Aorta (tissue), 5 donors: ENCODE results near the gene AARS1. TPM values are rescaled to one million over a fixed set of nuclear protein-coding genes. Genes with fewer than 3 reads are reported as not detected.
A peak's percentile ranks its signal among the peaks of the same experiment; 100 is the strongest.
"Not testable (repeated sequence)": the region's sequence is repeated elsewhere in the genome, so short reads cannot be mapped to it uniquely, and the experiment has no call there.

Experiments
- ATAC-seq: fragments of 200-7000 bp; cut with Tn5 transposase; one replicate; pipeline ENCODE4 v1.9.1; 2022; ENCODE audit warnings: moderate library complexity; ENCODE audit not compliant: low FRiP score
- DNase-seq, 2 donors: peaks; one replicate each; pipeline ENCODE4 v3.0.0-alpha.2; 2020
- H3K27ac ChIP-seq, 2 donors: one replicate each; pipeline ENCODE4 v1.5.1; 2013; ENCODE audit warnings: low read length in 2 of 2, mild to moderate bottlenecking in 2 of 2, moderate library complexity in 2 of 2, control low read depth in 1 of 2, inconsistent platforms in 1 of 2, low read depth in 1 of 2
- H3K27me3 ChIP-seq, 2 donors: one replicate each; pipeline ENCODE4 v1.6.1; 2013; ENCODE audit warnings: control low read depth in 1 of 2, low read length in 1 of 2, mild to moderate bottlenecking in 1 of 2, moderate library complexity in 1 of 2; ENCODE audit not compliant: insufficient read depth in 2 of 2, control insufficient read depth in 1 of 2
- H3K36me3 ChIP-seq, 2 donors: one replicate each; pipeline ENCODE4 v1.6.1; 2013; ENCODE audit warnings: control low read depth in 1 of 2, low read length in 1 of 2, mild to moderate bottlenecking in 1 of 2; ENCODE audit not compliant: insufficient read depth in 2 of 2, control insufficient read depth in 1 of 2
- H3K4me1 ChIP-seq, 2 donors: one replicate each; pipeline ENCODE4 v1.6.1; 2013; ENCODE audit warnings: low read length in 2 of 2, control low read depth in 1 of 2, mild to moderate bottlenecking in 1 of 2, moderate library complexity in 1 of 2; ENCODE audit not compliant: insufficient read depth in 2 of 2, control insufficient read depth in 1 of 2
- H3K4me3 ChIP-seq, 2 donors: one replicate each; pipeline ENCODE4 v1.5.1; 2013; ENCODE audit warnings: low read length in 2 of 2, control low read depth in 1 of 2, mild to moderate bottlenecking in 1 of 2
- H3K9me3 ChIP-seq: one replicate; pipeline ENCODE4 v1.6.1; 2013; ENCODE audit warnings: mild to moderate bottlenecking, low read length; ENCODE audit not compliant: control insufficient read depth
- WGBS, 2 donors: extraction: QIAGEN DNeasy Blood & Tissue Kit; methylation state at CpG; one replicate each; pipeline ENCODE4 v1.1.7; 2013; 5-methylcytosine and 5-hydroxymethylcytosine counted together
- intact Hi-C, 2 donors: fragments of 100-400 bp; cut with DNase I; formaldehyde crosslinking; loops; one replicate each; pipeline versions ENCODE4 v1.14.2 to v1.15.0; 2022
- polyA plus RNA-seq, 2 donors: library from polyadenylated mRNA; stranded (reverse); fragments of 200-250 nt; gene quantifications; one replicate each; pipeline ENCODE4 v1.2.3, GENCODE V29; 2013
- total RNA-seq, 2 donors: library from RNA; stranded (reverse); fragmentation: NEBNext Ultra II Directional; extraction: Animal tissue kit (Norgen Biotek cat#: 25700); gene quantifications; one replicate each; pipeline ENCODE4 v1.2.1, GENCODE V29; 2021
- donor health status: healthy with polysubstance abuse.
- donor health status: Bipolar disorder and iron deficiency.
- donor health status: DM: no; HTN: no; CAD: no.
- donor health status: DM: no; HTN: no; CAD: no.
- donor health status: DM: yes; HTN: yes; CAD: no.

The AARS1 gene
- total and polyA plus RNA-seq, 4 donors, result 19.5 to 64.2 (median 50.2) TPM

GRCh38 chr16:70290949-70291519 is 1.7 kb upstream of the AARS1 start:
- H3K27me3 ChIP-seq, result no peaks in the 10 kb centered on the region
- intact Hi-C loops, result no loop called here
- H3K4me3 ChIP-seq, result no peak overlapping the region
- no peaks in the 10 kb centered on the region for H3K36me3 ChIP-seq
- DNase-seq, result no peak
- no peak for ATAC-seq
- no peaks in the 10 kb centered on the region for H3K9me3 ChIP-seq
- no peak overlapping the region for H3K27ac ChIP-seq
- peaks cover 0 to 2% of the 10 kb centered on the region in 2 donors for H3K4me1 ChIP-seq

- H3K4me3 ChIP-seq, H3K4me1 ChIP-seq, H3K36me3 ChIP-seq, intact Hi-C loops, ATAC-seq, H3K27ac ChIP-seq, H3K27me3 ChIP-seq, H3K9me3 ChIP-seq: not testable (repeated sequence)
- DNase-seq, result peak in 1 of 2 donors; percentile 44
- 95 to 97% methylated on average over 17 of the region's 17 CpGs for WGBS, 2 donors
Measured at GRCh38 chr16:70287304-70287971, 1.9 kb downstream of the AARS1 start.

GRCh38 chr16:70276392-70276791 is 12.9 kb downstream of the AARS1 start:
- Histone ChIP-seq H3K36me3 (peaks cover 3 to 8% of the 10 kb centered on the region in 2 donors), H3K27me3 (no peaks in the 10 kb centered on the region), H3K4me3 (no peak overlapping the region), H3K4me1 (no peaks in the 10 kb centered on the region), H3K27ac (no peak overlapping the region), H3K9me3 (no peaks in the 10 kb centered on the region)
- ATAC-seq (no peak), DNase-seq (no peak)
- intact Hi-C loops, result no loop called here
- 42 to 47% methylated on average over 1 of the region's 1 CpG for WGBS, 2 donors

- Histone ChIP-seq H3K4me3 (no peak overlapping the region), H3K9me3 (no peaks in the 10 kb centered on the region), H3K4me1 (no peaks in the 10 kb centered on the region), H3K36me3 (peaks cover 0 to 18% of the 10 kb centered on the region in 2 donors), H3K27me3 (no peaks in the 10 kb centered on the region), H3K27ac (no peak overlapping the region)
- WGBS, 2 donors, result 92 to 93% methylated on average over 10 of the region's 10 CpGs
- intact Hi-C loops, result no loop called here
- no peak for ATAC-seq
- DNase-seq, result peak; percentile 27 to 40
Measured at GRCh38 chr16:70271696-70272095, 17.6 kb downstream of the AARS1 start.

- Histone ChIP-seq H3K36me3 (peaks cover 0 to 18% of the 10 kb centered on the region in 2 donors), H3K27ac (no peak overlapping the region), H3K27me3 (no peaks in the 10 kb centered on the region), H3K4me3 (no peak overlapping the region), H3K4me1 (no peaks in the 10 kb centered on the region), H3K9me3 (no peaks in the 10 kb centered on the region)
- intact Hi-C loops, result no loop called here
- 88 to 96% methylated on average over 3 of the region's 3 CpGs for WGBS, 2 donors
- ATAC-seq, result no peak
- peak in 1 of 2 donors; percentile 5 for DNase-seq
Measured at GRCh38 chr16:70270176-70270575, 19.1 kb downstream of the AARS1 start.

GRCh38 chr16:70269471-70269870 is 19.8 kb downstream of the AARS1 start:
- intact Hi-C loops, result loop anchor here in 1 of 2 donors (10.0 kb wide), 1 partner anchor 55 kb away; no protein-coding TSS in a partner anchor
- DNase-seq, result peak; percentile 21 to 51
- Histone ChIP-seq H3K36me3 (peaks cover 0 to 22% of the 10 kb centered on the region in 2 donors), H3K9me3 (no peaks in the 10 kb centered on the region), H3K27me3 (no peaks in the 10 kb centered on the region), H3K4me1 (no peaks in the 10 kb centered on the region), H3K27ac (no peak overlapping the region), H3K4me3 (no peak overlapping the region)
- 91 to 93% methylated on average over 12 of the region's 12 CpGs for whole genome bisulfite sequencing, 2 donors
- no peak for ATAC-seq

- ATAC-seq, H3K4me1 ChIP-seq, H3K27me3 ChIP-seq, DNase-seq, H3K9me3 ChIP-seq, H3K27ac ChIP-seq, H3K4me3 ChIP-seq: not testable (repeated sequence)
- WGBS, 2 donors, result 86 to 89% methylated on average over 10 of the region's 10 CpGs
- intact Hi-C loops, result loop anchor here in 1 of 2 donors (10.0 kb wide), 1 partner anchor 57 kb away; no protein-coding TSS in a partner anchor
- peaks cover 0 to 23% of the 10 kb centered on the region in 2 donors for H3K36me3 ChIP-seq
Measured at GRCh38 chr16:70267922-70268321, 21.4 kb downstream of the AARS1 start.

- ATAC-seq, result no peak
- no peaks in the 10 kb centered on the region for H3K27me3 ChIP-seq
- intact Hi-C loops, result loop anchor here in 1 of 2 donors (10.0 kb wide), 1 partner anchor 57 kb away; no protein-coding TSS in a partner anchor
- H3K4me1 ChIP-seq, result no peaks in the 10 kb centered on the region
- whole genome bisulfite sequencing, 2 donors, result 52 to 56% methylated on average over 6 of the region's 6 CpGs
- peaks cover under 1 to 23% of the 10 kb centered on the region in 2 donors for H3K36me3 ChIP-seq
- no peaks in the 10 kb centered on the region for H3K9me3 ChIP-seq
- H3K4me3 ChIP-seq, result no peak overlapping the region
- peak in 1 of 2 donors; percentile 48 for DNase-seq
- H3K27ac ChIP-seq, result no peak overlapping the region
Measured at GRCh38 chr16:70267516-70267915, 21.8 kb downstream of the AARS1 start.

GRCh38 chr16:70259903-70260302 is 29.4 kb downstream of the AARS1 start:
- not testable (repeated sequence) for H3K27ac ChIP-seq, ATAC-seq, H3K9me3 ChIP-seq, DNase-seq, H3K4me3 ChIP-seq, H3K4me1 ChIP-seq, H3K27me3 ChIP-seq
- intact Hi-C loops, result loop anchor here (10.0 kb wide), 2 partner anchors 65 to 95 kb away; no protein-coding TSS in a partner anchor
- H3K36me3 ChIP-seq, result peaks cover 6 to 29% of the 10 kb centered on the region in 2 donors
- WGBS, 2 donors, result 85 to 94% methylated on average over 4 to 6 of the region's 6 CpGs
